MCF 10A (cell line): Measurements from ENCODE around the gene COL13A1. TPM values are rescaled to one million over a fixed set of nuclear protein-coding genes. Genes with fewer than 3 reads are reported as not detected.

Experiments used
- BruUV-seq: library from RNA; stranded (reverse); fragments of 400-500 nt; replicated peaks from 2 replicates; lab custom pipeline; 2021; lab: Mats Ljungman, UMichigan
- CTCF ChIA-PET: fragments of 300-600 bp; sonication (Branson Sonifier 250); formaldehyde crosslinking; extraction: SDS; loops from one replicate; lab custom pipeline; 2021; ENCODE audit warnings: antibody characterized with exemption, inconsistent platforms; lab: Yijun Ruan, JAX
- POLR2A ChIA-PET: fragments of 300-600, 350-650 bp; sonication (Branson Sonifier 250); formaldehyde crosslinking; extraction: SDS; loops from one replicate; lab custom pipeline; 2020; ENCODE audit warnings: antibody characterized with exemption, inconsistent platforms; lab: Yijun Ruan, JAX
- DNase-seq: peaks from one replicate; pipeline ENCODE4 v3.0.0-alpha.2; 2018; ENCODE audit not compliant: unreplicated experiment
- H3K27ac Mint-ChIP-seq: one replicate; pipeline ENCODE4 v1.8.0; 2022; ENCODE audit warnings: mild to moderate bottlenecking, low read depth, mixed read lengths; ENCODE audit not compliant: unreplicated experiment
- H3K27me3 Mint-ChIP-seq: one replicate; pipeline ENCODE4 v1.8.0; 2022; ENCODE audit warnings: mixed read lengths; ENCODE audit not compliant: insufficient read depth, unreplicated experiment
- H3K36me3 Mint-ChIP-seq: one replicate; pipeline ENCODE4 v1.8.0; 2022; ENCODE audit warnings: mild to moderate bottlenecking, moderate library complexity, mixed read lengths; ENCODE audit not compliant: insufficient read depth, unreplicated experiment
- H3K4me1 Mint-ChIP-seq: one replicate; pipeline ENCODE4 v1.8.0; 2022; ENCODE audit warnings: mixed read lengths; ENCODE audit not compliant: insufficient read depth, unreplicated experiment
- H3K4me3 Mint-ChIP-seq: one replicate; pipeline ENCODE4 v1.8.0; 2022; ENCODE audit warnings: mild to moderate bottlenecking, moderate library complexity, mixed read lengths; ENCODE audit not compliant: unreplicated experiment
- H3K9me3 Mint-ChIP-seq: one replicate; pipeline ENCODE4 v1.8.0; 2022; ENCODE audit warnings: mixed read lengths; ENCODE audit not compliant: unreplicated experiment
- intact Hi-C: fragments of 100-400 bp; cut with micrococcal nuclease; formaldehyde crosslinking; loops from 2 replicates; pipeline ENCODE4 v1.14.1; 2022
- total RNA-seq: library from RNA; stranded (reverse); gene quantifications from 2 replicates; pipeline ENCODE4 v1.2.3, GENCODE V29; 2022
- TF ChIP-seq, protein P1 (sequence below): fragments of 200-600 bp; IDR thresholded peaks from one replicate; pipeline ENCODE4 v1.8.0; 2022; ENCODE audit warnings: antibody characterized with exemption, mild to moderate bottlenecking; ENCODE audit not compliant: unreplicated experiment

COL13A1 gene
- total RNA-seq, 1 experiment from 2014 or later = 0.47 TPM

DNA sequence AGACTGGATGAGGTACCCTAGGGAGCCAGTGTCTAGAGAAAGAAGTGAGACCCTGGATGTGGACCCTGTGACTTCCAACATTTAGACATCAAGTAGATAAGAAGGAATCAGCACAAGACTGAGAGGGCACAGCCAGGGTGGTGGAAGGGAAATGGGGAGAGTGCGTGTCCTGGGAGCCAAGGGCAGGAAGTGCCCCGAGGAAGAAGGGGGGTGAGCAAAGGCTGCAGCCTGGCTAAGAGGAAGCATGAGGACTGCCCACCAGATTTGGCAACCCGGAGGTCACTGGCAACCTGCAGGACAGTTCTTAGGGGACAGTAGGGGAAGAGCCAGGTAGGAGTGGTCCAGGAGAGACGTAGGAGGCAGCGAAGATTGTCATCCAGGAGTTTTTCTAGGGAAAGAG lies 14.8 kb downstream of the COL13A1 start:
- intact Hi-C loops = no loop called here
- H3K9me3 Mint-ChIP-seq = no peaks in the 10 kb centered on the region
- CTCF ChIA-PET = interaction anchor here (0.5 to 0.9 kb wide), 3 partner anchors 13 to 255 kb away, joined by 3 read pairs; no protein-coding TSS in a partner anchor

DNA sequence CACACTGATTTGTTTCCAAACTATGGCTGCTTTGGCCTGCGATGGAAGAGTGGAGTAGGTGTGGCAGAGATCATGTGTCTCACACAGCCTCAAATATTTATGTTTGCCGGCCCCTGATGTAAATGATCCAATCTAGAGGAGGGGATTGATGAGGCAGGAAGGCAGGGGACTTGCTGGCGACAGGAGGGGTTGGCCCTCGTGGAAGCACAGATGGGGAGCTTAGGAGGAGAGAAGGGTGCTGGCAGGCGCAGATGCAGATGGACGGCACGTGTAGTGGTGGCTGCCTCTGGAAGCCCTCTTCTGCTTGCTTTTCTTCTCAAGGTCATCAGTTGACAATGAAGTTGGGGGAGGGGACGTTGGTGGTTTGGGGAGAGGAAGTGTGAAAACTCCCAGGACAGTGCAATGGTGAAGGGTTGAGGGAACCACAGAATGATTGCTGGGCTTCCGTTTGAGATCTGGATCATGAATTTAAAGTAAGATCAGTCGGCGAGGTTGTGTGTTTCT lies 15.4 kb downstream of the COL13A1 start:
- Mint-ChIP-seq H3K36me3 (no peaks in the 10 kb centered on the region), H3K27me3 (no peaks in the 10 kb centered on the region), H3K4me3 (no peak overlapping the region), H3K9me3 (no peaks in the 10 kb centered on the region), H3K4me1 (no peaks in the 10 kb centered on the region), H3K27ac (no peak overlapping the region)
- no TSS peak for BruUV-seq
- ChIA-PET CTCF (interaction anchor here (0.9 kb wide), 1 partner anchor 98 kb away, joined by 3 read pairs; no protein-coding TSS in a partner anchor), POLR2A (no interaction called here)
- intact Hi-C loops = no loop called here
- no peak for DNase-seq
- TF ChIP-seq, protein P1, sequence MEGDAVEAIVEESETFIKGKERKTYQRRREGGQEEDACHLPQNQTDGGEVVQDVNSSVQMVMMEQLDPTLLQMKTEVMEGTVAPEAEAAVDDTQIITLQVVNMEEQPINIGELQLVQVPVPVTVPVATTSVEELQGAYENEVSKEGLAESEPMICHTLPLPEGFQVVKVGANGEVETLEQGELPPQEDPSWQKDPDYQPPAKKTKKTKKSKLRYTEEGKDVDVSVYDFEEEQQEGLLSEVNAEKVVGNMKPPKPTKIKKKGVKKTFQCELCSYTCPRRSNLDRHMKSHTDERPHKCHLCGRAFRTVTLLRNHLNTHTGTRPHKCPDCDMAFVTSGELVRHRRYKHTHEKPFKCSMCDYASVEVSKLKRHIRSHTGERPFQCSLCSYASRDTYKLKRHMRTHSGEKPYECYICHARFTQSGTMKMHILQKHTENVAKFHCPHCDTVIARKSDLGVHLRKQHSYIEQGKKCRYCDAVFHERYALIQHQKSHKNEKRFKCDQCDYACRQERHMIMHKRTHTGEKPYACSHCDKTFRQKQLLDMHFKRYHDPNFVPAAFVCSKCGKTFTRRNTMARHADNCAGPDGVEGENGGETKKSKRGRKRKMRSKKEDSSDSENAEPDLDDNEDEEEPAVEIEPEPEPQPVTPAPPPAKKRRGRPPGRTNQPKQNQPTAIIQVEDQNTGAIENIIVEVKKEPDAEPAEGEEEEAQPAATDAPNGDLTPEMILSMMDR = no peak

More for the DNA sequence above, 14.8 kb downstream of the COL13A1 start:
- DNase-seq = no peak
- BruUV-seq = no TSS peak
- TF ChIP-seq, protein P1 = no peak
- no peak overlapping the region for H3K27ac Mint-ChIP-seq
- no peaks in the 10 kb centered on the region for H3K27me3 Mint-ChIP-seq
- no peak overlapping the region for H3K4me3 Mint-ChIP-seq
- no peaks in the 10 kb centered on the region for H3K4me1 Mint-ChIP-seq
- POLR2A ChIA-PET = no interaction called here
- H3K36me3 Mint-ChIP-seq = no peaks in the 10 kb centered on the region

DNA sequence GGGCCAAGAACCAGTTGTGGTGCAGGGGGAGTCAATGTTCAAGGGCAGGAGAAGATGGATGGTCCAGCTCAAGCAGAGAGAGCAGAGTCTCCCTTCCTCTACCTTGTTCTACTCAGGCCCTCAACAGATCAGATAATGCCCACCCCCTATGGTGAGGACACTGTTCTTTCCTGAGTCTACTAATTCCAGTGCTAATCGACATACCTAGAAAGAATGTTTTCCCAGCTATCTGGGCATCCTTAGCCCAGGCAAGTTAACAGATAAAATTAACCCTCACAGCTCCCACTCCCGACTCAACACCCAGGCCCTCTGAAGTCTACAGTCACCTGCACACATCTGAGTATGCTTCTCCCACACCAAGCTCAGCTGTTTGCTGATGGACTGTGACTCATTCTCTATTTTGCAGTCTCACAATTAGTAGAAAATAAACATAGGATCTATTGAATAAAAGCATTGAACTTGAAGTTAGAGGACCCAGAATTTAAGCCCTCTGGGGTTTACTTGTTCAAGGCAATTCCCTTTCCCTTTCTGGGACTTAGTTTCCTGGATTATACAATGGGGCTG lies 17.1 kb downstream of the COL13A1 start:
- Mint-ChIP-seq H3K4me3 (no peak overlapping the region), H3K36me3 (no peaks in the 10 kb centered on the region), H3K9me3 (no peaks in the 10 kb centered on the region), H3K4me1 (no peaks in the 10 kb centered on the region), H3K27ac (no peak overlapping the region), H3K27me3 (no peaks in the 10 kb centered on the region)
- CTCF ChIA-PET = no interaction called here
- BruUV-seq = no TSS peak
- DNase-seq = no peak
- POLR2A ChIA-PET = no interaction called here
- TF ChIP-seq, protein P1 = no peak
- intact Hi-C loops = no loop called here

DNA sequence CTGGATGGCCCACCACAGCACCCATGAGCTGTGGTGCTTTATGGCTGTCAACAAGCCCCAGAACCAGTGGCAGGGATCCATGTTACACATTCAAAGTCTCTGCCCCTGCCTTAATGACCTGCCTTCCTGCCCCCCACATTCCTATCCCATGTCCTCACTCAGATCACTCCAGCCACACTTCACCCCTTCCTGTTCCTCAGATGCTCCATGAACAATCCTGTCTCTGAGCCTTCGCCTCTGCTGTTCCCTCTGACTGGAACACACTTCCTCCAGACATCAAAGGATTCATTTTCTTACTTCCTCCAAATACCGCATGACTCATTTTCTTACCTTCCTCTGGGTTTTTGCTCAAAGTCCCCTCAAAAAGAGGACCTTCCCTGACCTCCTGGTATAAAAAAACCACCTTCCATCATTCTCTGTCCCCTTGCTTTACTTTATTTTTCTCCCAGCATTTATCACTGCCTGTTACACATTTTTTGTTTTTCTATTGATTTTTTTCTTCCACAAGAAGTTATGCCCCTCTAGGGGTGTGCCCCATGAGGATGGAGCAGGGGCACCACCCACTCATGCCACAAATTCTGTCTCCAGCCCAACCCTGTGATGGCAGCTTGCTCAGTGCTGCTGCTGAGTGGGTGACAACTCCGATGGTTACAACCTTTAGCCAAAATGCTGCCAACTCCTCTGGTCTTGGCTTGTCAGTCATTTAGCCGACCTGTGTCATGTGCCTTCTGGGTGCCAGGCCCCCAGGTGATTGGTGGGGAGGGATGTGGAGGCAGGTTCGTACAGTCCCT lies 18.2 kb downstream of the COL13A1 start:
- ChIA-PET POLR2A (no interaction called here), CTCF (no interaction called here)
- Mint-ChIP-seq H3K36me3 (no peaks in the 10 kb centered on the region), H3K4me3 (no peak overlapping the region), H3K27ac (no peak overlapping the region), H3K27me3 (no peaks in the 10 kb centered on the region), H3K9me3 (no peaks in the 10 kb centered on the region), H3K4me1 (no peaks in the 10 kb centered on the region)
- BruUV-seq = no TSS peak
- DNase-seq = no peak
- intact Hi-C loops = no loop called here
- TF ChIP-seq, protein P1 = no peak
